ENCODE measurements around the gene ZCCHC2. TPM values are rescaled to one million over a fixed set of nuclear protein-coding genes. Genes with fewer than 3 reads are reported as not detected.
A peak's percentile ranks its signal among the peaks of the same experiment; 100 is the strongest.

The ZCCHC2 gene
- total RNA-seq, 1 experiment from 2014 or later: 3.1 TPM

DNA sequence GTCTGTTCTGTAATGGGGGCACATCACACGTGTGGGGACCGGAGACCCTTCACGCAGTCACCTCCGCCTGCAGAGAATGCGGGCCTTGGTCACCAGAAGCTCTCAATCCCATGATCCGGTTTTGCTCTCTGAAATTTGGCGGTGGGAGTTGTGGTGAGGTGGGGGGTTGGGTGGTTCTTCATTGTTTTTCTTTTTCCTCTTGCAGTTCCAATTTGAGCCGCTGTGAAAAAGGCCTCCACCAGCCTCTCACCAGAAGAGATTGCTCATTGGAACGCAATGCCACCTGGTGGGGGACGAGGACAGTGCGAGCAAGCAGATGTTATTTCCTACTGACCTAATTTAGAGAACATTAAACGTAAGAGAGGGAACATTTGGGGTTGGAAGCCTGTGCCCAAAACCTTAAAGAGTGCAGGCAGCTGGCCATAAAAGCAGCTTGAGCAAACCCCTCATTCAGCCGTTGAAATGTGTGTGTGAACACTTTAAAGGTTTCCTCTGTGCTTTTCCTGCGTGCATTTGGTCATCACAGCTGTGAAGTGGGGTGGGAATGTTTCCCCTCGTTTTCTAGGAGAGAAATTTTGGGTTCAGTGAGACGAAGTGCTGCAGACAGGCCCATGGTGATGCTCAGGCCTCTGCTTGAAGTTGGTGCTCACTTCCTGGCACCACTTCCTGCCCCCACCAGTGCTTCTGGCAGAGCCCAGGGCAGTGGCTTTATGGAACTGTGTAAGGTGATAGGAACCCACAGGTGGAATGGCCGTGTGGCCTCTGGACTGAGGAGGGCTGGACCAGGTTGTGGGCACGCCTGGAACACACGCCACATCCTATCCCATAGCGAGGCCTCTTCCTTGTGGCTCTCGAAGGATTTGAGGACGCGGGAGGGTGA lies 61.7 kb downstream of the ZCCHC2 start:
- H3K4me3 ChIP-seq: no peak overlapping the region
- H3K27me3 ChIP-seq: no peaks in the 10 kb centered on the region
- peak; percentile 75 for DNase-seq
- H3K9me3 ChIP-seq: no peaks in the 10 kb centered on the region
- H3K36me3 ChIP-seq: no peaks in the 10 kb centered on the region; the same call in 1 of the 2 replicates

DNA sequence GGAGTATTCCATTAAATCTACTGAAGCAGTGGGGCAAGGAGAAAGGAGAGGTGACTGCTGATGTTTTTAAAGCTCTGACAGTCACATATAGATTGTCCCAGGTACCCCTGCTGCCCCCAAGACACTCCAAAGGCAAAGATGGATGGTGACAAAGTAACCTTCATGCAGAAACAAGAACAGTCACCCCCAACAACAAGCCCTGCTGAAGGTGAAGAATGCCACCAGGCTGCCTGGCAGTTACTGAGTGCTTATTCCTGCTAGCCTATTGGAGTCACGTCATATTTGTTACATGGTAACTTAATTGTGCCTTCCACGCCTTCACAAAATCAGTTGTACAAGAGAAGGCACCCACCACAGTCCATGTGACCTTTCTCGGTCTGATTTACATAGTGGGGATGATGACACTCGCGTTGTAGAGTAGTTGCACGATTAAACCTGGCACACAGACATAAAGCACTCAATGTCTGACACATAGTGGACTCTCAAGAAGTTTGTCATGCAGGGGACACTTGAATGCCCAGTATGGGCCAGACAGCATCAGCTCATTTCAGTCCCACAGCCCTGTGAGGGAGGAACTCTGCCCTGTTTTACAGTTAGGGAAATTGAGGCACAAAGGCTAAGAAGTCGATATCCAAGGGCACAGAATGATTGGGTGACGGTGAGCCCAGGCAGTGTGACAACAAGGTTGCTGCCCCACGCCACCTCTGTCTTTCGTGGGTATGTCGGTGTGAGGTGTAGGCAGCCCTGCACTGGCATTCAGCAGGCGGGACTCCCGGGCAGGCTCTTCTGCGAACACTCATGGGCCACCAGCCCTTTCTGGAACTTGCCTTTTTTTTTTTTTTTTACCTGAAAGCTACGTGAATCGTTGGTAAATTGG lies 62.7 kb downstream of the ZCCHC2 start:
- Histone ChIP-seq H3K36me3 (no peaks in the 10 kb centered on the region), H3K27me3 (no peaks in the 10 kb centered on the region), H3K9me3 (no peaks in the 10 kb centered on the region), H3K4me3 (no peak overlapping the region)
- no peak for DNase-seq

DNA sequence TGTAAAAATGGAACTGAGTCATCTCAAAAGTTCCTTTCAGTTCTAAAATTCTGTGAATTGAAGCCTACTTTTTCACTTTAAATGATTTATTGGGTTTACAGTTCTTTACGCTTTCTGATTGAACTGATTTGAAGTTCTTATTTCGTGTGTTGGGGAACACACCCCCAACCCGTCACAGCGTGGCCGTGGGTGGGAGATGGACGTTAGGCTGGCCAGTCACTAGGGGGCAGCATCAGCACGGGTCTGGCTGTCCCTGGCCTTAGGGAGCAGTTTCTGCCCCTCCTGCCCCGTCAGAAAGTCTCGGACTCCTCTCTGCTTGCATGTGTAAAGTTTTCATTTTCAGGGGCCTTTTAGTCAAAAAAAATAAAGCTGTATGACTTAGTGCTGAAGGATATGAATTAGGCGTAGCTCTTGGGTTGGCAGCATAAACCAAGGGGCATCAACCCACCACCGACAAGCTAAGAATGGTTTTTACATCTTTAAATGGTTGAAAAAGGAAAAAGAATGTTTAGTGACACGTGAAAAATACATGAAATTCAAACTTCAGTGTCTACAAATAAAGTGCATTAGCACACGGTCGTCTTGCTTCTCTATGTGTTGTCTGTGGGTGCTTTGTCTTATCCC lies 63.4 kb downstream of the ZCCHC2 start:
- Histone ChIP-seq H3K9me3 (no peaks in the 10 kb centered on the region), H3K36me3 (no peaks in the 10 kb centered on the region), H3K27me3 (no peaks in the 10 kb centered on the region), H3K4me3 (no peak overlapping the region)
- DNase-seq: peak; percentile 63

DNA sequence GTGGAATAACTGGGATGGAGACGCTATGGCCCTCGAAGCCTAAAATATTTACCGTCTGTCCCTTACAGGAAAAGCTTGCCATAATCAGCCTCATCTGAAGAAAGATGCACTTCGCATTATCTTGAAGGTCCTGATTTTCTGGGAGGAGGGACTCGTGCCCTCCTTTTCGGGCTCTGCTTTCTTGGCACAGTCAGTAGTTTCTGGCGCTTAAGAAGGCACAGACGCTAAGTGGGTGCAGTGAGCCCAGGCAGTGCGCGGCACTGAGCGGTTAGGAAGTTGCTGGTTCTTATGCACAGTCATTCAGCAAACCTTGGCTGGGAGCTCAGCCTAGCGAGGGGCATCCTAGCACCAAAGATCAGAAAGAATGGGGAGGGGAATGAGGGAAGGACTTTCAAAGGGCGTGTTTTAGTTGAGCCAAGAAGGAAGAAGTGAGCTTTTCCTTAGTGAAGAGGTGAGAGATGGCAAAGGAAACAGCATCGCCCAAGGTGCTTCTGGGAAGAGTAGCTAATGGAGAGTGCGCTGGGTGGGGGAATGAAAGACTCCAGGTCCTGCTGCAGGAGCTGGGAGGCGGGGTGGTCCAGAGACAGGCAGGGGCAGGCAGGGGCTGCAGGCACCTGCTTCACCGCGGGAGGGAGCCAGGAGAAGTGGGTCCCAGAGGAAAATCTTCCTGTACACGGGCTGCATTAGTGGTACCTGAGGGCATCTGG lies 64.1 kb downstream of the ZCCHC2 start:
- H3K4me3 ChIP-seq: no peak overlapping the region
- no peaks in the 10 kb centered on the region for H3K27me3 ChIP-seq
- H3K9me3 ChIP-seq: no peaks in the 10 kb centered on the region
- DNase-seq: no peak
- H3K36me3 ChIP-seq: no peaks in the 10 kb centered on the region

DNA sequence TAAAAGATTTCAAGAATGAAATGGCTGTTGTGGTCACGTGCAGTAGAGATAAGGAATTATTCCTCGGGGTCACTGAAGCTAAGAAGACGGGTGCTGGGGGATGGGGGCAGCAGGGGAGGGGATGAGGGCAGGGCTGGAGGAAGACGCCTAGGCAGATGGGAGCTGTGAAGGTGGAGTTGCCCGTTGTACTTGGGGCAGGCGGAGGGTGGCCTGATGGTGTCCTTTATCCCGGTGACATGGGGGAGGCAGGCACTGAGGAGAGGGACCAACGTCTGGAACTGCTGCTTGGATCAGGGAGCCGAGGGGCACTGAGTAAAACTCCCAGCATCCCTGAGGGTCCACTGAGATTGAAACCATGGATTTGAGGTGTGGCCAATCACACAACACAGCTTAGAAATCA lies 64.9 kb downstream of the ZCCHC2 start:
- H3K27me3 ChIP-seq: no peaks in the 10 kb centered on the region
- H3K4me3 ChIP-seq: no peak overlapping the region
- no peaks in the 10 kb centered on the region for H3K36me3 ChIP-seq
- H3K9me3 ChIP-seq: no peaks in the 10 kb centered on the region
- no peak for DNase-seq

DNA sequence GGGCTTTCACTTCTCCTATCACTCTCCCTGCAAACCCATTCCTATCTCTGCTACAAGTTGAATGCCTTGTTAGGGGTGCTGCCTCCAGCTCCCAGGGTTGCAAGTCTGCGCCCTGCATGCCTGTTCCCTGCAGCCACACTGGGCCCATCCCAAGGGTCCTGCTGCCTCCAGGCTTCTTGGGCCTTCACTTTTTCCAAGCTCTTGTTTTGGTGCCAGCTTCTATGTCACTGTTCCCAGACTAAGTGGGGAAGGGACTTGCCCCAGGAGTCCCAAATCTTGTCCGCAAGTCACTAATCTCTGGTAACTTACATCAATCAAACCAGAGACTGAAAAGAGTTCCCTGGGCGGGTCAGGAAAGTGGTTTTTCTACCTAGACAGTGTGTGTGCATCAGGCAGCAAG lies 65.4 kb downstream of the ZCCHC2 start:
- Histone ChIP-seq H3K27me3 (no peaks in the 10 kb centered on the region), H3K36me3 (no peaks in the 10 kb centered on the region), H3K4me3 (no peak overlapping the region), H3K9me3 (no peaks in the 10 kb centered on the region)
- DNase-seq: no peak

DNA sequence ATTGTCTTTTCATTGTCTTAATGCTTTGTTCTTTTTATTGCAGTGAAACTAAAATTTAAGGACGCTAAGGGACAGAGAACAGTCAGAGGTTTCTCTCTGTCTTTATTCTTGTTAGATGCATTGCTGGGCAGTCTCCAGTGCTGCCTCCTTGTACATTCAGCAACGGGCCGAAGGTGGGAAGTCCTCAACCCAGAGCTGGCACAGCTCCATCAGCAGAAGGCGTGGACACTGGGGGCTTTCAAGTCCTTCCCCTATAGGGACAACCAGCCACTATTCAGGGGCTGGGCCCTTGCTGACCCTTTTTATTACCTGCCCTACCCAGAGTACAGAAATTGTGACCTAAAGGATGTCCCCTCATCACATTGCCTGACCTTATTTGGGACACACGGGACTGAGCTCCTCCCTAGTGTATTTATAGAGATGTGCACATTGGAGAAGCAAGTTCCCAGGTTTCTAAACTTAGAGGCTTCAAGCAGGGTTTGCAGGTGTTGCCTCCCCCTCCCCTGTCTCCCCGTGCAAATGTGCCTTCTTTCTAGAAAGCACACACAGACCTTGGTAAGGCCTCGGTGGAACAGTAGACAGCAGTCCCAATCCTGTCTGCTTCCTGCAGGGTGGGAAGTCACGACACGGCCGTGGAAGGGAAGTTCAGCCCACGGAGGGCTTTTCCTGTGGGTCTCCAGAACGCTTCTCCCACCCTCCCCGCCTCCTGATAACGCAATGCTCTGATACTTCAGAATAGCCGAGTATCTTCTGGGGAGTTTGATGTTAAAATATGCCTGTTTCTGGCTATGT lies 68.2 kb downstream of the ZCCHC2 start:
- H3K36me3 ChIP-seq: no peaks in the 10 kb centered on the region
- H3K4me3 ChIP-seq: no peak overlapping the region
- H3K9me3 ChIP-seq: no peaks in the 10 kb centered on the region
- H3K27me3 ChIP-seq: no peaks in the 10 kb centered on the region
- DNase-seq: no peak

DNA sequence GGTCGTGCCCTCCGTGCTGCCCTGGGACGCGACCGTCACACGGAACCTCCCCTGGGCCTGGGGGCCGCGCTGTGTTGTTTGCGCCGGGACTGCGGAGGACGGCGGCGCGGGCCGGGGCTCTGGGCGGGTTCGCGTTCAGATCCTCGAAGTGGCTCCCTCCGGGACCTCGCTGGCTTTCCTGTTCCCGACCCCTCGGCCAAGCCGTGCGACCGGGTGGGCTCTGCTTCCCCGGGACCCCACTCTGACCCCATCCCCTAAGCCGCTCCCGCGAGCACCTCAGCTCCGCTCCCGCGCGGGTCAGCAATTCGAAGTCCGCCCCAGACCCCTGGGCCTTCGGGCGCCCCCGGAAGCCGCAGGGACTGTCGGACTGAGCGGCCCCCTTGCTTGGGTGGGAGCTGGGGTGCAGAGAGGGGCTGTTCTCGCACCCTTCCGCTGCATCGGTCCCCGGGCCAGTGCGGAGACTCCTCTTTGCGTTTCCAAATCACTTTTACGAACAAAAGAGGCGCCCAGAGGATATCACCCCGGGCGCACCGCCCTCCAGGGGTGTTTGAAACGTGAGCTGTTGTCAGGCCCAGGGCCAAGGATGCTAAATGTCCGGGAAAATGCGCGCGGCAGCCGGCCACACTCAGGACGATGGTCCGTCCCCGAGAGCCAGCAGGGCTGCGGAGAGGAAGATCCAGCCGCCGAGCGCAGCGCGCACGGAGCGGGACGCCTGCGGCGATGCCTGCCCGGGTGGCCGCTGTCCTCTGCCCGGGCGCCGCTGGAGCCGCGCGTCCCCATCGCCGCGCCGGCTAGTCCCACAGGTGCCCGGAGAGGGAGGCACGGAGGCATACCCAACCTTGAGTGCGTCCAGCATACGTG lies 73.5 kb downstream of the ZCCHC2 start:
- DNase-seq: peak; percentile 11
- Histone ChIP-seq H3K36me3 (no peaks in the 10 kb centered on the region), H3K27me3 (no peaks in the 10 kb centered on the region), H3K4me3 (peak overlapping the region; percentile 23; the same call in 1 of the 2 replicates), H3K9me3 (peaks cover 2% of the 10 kb centered on the region; the same call in 1 of the 2 replicates)

DNA sequence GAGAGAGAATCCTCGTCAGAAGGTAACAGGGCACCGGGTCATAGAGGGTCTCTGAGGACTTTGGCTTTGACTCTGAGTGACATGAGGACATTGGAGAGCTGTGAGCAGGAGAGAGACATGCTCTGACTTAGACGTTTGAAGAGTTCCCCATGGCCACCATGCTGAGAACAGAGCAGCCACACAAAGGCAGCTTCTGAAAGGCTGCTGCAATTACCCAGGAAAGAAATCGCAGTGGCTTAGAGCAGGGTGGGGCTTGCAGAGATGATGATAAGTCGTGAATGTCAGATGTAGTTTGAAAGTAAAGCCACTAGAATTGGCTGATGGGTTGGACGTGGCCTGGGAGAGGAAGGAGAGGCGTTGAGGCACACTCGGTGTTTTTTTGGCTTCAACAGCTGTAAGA lies 79.0 kb downstream of the ZCCHC2 start:
- Histone ChIP-seq H3K27me3 (no peaks in the 10 kb centered on the region), H3K9me3 (peaks cover 2% of the 10 kb centered on the region; the same call in 1 of the 2 replicates), H3K36me3 (no peaks in the 10 kb centered on the region), H3K4me3 (no peak overlapping the region)
- no peak for DNase-seq

DNA sequence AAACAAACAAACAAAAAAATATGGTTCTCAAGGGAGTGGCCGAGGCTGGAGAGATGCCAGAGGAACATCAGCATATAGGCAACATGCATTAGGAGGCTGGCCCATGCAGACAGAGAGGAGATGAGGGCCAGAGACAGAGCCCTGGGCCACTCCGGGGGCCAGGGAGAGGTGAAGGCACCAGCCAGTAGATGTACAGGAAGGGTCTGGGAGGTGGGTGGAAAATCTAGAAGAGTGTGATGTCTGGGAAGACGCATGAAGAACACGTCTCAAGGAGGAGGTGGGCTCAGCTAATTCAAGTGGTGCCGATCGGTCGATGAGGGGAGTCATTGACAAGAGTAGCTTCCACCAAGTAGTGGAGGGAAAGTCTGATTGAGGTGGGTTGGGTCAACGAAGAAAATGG lies 79.9 kb downstream of the ZCCHC2 start:
- no peaks in the 10 kb centered on the region for H3K36me3 ChIP-seq
- H3K4me3 ChIP-seq: no peak overlapping the region
- H3K27me3 ChIP-seq: no peaks in the 10 kb centered on the region
- no peak for DNase-seq
- peaks cover 2% of the 10 kb centered on the region; the same call in 1 of the 2 replicates for H3K9me3 ChIP-seq

DNA sequence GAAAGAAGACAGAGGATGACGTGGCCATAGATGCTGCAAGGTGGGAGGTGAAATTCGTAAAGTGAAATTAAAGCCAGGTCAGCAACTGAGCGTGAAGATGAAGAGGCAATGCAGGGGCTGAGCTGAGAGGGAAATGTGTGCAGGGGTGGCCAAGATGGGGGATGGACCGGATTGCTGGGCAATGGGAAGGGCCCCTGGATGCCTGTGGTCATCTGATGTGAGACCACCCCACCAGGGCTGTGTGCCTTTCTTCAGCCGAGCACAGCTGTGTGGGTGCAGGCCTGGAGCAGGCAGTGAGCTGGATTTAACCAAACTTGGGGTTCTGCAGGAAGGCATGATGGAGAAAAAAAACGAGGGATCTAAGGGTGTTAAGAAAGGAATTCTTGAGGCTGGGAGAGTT lies 80.4 kb downstream of the ZCCHC2 start:
- Histone ChIP-seq H3K27me3 (no peaks in the 10 kb centered on the region), H3K9me3 (peaks cover 2% of the 10 kb centered on the region; the same call in 1 of the 2 replicates), H3K36me3 (no peaks in the 10 kb centered on the region), H3K4me3 (no peak overlapping the region)
- DNase-seq: no peak

DNA sequence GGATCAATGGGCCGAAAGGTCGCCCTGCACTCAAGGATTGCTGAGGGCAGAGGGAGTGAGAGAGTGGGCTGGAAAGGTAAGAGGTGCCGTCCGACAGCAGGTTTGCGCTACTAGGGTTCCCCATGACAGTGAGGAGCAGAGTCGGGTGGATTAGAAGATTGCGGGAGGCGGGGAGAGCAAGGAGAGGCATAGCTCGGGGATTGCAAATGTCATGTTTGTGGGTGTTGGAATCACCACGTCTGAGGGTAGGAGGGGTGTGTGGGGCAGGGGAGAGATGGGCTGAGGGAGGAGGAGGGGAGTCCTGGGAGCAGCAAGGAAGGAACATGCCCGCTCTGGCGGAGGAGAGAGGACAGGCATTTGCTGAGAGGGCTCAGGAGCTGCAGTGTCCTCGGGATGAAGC lies 81.2 kb downstream of the ZCCHC2 start:
- Histone ChIP-seq H3K27me3 (no peaks in the 10 kb centered on the region), H3K36me3 (no peaks in the 10 kb centered on the region), H3K4me3 (no peak overlapping the region), H3K9me3 (peaks cover 2% of the 10 kb centered on the region; the same call in 1 of the 2 replicates)
- no peak for DNase-seq

DNA sequence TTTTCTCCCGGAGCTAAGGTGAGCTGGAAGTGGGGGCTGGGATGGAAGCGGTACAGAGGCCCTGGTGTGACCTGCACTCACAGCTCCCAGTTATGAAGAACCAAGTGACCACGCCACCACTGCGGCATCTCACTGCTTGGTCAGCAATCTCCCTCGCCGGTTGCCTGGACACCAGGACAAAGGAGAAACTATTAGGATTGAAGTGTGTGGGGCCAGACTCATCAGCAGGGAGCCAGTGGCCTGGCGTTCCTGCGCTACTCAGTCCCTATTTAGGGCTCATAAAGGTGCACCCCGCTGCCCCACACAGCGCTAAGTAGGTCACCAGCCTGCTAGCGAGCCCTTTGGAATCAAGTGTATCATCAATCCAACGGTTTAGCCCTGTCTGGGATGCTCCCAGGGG lies 82.9 kb downstream of the ZCCHC2 start:
- no peak overlapping the region for H3K4me3 ChIP-seq
- no peak for DNase-seq
- no peaks in the 10 kb centered on the region for H3K27me3 ChIP-seq

DNA sequence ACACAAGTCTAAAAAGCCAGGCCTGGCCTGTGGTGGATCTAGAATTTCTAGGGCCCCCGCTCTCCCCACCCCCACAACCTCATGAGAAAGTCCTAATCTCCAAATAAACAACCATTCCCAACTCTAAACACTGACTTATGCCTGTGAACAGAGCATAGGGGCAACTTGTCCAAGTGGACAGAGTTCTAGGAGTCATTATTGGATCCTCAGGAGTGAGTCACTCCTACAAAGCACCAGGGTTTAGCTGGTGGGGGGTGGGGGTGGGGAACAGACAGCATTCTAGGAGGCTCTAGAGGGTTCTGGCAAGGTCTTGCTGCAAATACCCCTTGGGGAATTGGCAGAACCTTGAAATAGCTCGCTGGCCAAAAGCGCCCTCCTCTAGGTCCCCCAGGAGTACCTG lies 83.3 kb downstream of the ZCCHC2 start:
- Histone ChIP-seq H3K4me3 (no peak overlapping the region), H3K36me3 (no peaks in the 10 kb centered on the region), H3K27me3 (no peaks in the 10 kb centered on the region), H3K9me3 (no peaks in the 10 kb centered on the region)
- peak; percentile 27 for DNase-seq

More for the DNA sequence above, 82.9 kb downstream of the ZCCHC2 start:
- Histone ChIP-seq H3K36me3 (no peaks in the 10 kb centered on the region), H3K9me3 (no peaks in the 10 kb centered on the region)

DNA sequence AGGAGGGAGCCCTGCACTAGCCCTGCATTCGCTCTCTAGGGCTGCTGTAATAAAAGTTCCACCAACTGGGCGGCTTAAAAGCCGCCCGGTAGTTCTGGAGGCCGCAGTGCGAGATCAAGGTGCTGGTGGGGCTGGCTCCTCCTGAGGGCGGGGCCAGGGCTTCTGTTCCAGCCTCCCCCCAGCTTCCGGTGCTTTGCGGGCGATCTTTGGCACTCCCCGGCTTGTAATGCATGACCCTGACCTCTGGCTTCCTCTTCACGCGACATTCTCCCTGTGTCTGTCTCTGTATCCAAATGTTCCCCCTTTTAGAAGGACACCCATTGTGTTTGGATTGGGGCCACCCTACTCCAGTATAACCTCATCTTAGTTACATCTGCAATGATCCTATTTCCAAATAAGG lies 84.5 kb downstream of the ZCCHC2 start:
- no peaks in the 10 kb centered on the region for H3K9me3 ChIP-seq
- H3K36me3 ChIP-seq: no peaks in the 10 kb centered on the region
- H3K27me3 ChIP-seq: no peaks in the 10 kb centered on the region
- H3K4me3 ChIP-seq: no peak overlapping the region
- DNase-seq: no peak
